HL-60 (cell line): ENCODE measurements around the gene WWOX.

Source experiments
- POLR2AphosphoS5 ChIP-seq: IDR thresholded peaks from 2 replicates; pipeline ENCODE4 v1.6.1; 2012; ENCODE audit warnings: low read depth
- TF ChIP-seq, protein P1 (sequence below): IDR thresholded peaks from one replicate; pipeline ENCODE4 v1.5.1; 2011; ENCODE audit warnings: low read length, control low read depth, inconsistent platforms; ENCODE audit not compliant: insufficient read depth

DNA sequence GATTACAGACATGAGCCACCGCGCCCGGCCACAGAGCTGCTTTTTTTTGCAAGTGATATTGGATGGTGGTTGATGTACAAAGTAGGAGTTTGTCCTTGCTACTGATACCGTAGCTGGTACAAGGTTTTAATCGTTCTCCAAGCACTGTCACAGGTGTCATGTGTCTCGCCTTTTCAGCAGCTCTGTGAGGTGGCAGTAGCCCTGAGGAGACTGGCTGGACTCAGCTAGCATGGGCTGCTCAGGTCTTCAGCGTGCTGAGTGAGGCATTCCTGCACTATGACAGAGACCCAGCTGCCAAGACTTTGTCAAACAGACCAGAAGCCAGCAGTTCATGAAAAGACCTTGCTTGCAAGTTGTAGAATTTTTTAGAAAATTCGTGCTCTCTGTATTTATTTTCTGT lies 7.2 kb downstream of the WWOX start:
- TF ChIP-seq, protein P1, sequence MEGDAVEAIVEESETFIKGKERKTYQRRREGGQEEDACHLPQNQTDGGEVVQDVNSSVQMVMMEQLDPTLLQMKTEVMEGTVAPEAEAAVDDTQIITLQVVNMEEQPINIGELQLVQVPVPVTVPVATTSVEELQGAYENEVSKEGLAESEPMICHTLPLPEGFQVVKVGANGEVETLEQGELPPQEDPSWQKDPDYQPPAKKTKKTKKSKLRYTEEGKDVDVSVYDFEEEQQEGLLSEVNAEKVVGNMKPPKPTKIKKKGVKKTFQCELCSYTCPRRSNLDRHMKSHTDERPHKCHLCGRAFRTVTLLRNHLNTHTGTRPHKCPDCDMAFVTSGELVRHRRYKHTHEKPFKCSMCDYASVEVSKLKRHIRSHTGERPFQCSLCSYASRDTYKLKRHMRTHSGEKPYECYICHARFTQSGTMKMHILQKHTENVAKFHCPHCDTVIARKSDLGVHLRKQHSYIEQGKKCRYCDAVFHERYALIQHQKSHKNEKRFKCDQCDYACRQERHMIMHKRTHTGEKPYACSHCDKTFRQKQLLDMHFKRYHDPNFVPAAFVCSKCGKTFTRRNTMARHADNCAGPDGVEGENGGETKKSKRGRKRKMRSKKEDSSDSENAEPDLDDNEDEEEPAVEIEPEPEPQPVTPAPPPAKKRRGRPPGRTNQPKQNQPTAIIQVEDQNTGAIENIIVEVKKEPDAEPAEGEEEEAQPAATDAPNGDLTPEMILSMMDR: no peak
- TF ChIP-seq POLR2AphosphoS5: no peak
